ENCODE results near the gene KMT2C.

The KMT2C gene

DNA sequence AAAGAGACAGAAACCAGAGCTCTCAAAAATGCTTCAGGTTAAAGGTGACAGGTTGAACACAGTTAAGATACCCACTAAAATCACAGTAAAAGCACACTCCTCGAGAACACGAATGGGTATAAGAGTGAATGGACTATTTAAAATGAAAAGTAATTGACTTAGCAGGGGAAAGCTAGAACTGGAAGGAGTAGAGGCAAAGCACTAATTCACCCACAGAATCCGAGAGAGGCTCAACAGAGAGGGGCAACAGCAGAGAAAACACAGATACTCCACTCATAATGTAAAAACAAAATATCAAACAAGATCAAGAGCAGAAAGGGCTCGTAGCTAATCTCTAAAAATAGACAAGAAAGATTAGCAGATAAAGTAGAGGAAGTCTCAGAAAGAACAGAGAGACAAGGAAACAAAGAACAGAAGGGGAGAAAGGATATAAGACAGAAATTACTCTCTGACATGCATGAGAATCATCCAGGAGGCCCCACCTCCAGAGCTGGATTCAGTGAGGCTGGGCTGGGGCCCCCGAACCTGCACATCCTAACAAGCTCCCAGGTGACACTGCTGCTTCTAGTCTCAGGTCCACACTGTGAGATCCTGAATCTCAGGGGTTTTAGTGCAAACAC is 292.7 kb downstream of the KMT2C start:
- DNase-seq (ENCODE audit: low read depth, low spot score), result no peak

- DNase-seq (ENCODE audit: low read depth, low spot score), result no peak
Observed at GRCh38 chr7:152140560-152140959, 295.2 kb downstream of the KMT2C start.

DNA sequence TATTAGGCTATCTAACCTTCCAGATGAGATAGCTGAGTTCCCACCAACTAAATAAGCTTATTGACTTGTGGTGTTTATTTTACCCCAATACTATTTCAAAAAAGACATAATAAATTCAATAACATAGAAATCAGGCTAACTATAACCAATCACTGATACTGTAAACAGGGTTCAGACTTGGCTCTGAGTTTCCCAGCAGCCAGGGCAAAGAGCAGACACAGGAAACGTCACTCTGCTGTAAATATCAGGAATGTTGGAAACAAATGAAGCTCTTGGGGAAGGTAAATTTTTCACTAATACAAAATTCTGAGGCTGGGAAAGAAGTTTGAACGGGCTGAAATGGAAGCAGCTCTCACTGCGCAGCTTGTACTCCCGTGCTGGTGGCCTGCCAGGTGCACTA is 295.7 kb downstream of the KMT2C start:
- DNase-seq (ENCODE audit: low read depth, low spot score), result no peak

DNA sequence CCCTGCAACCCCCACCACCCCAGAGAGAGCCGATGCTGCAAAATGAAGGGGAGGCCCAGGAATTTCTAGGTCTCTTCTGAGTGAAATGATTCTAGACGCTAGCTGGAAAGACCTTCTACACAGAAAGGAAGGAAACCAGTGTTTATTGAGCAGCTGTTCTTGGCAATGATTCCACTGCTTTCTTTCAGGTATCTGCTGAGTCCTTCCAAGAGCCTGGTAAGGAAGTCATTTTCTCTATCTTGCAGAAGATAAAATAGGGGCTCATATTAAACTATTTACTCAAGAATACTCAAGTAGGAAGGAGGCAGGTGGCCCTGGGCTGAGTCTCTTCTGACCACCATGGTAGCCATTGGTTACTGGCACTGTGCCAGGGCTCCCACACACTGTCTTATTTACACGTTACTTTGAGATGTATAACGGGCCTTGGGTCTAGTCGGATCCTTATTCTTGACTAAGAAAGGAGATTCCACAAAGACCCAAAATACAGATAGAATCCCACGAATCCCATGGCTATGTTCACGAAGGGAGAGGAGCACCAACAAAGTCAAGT is 298.3 kb downstream of the KMT2C start:
- no peak for DNase-seq (ENCODE audit: low read depth, low spot score)

- no peak for DNase-seq (ENCODE audit: low read depth, low spot score)
Observed at GRCh38 chr7:152136686-152137085, 299.1 kb downstream of the KMT2C start.

- no peak for DNase-seq (ENCODE audit: low read depth, low spot score)
Observed at GRCh38 chr7:152133804-152134203, 302.0 kb downstream of the KMT2C start.

DNA sequence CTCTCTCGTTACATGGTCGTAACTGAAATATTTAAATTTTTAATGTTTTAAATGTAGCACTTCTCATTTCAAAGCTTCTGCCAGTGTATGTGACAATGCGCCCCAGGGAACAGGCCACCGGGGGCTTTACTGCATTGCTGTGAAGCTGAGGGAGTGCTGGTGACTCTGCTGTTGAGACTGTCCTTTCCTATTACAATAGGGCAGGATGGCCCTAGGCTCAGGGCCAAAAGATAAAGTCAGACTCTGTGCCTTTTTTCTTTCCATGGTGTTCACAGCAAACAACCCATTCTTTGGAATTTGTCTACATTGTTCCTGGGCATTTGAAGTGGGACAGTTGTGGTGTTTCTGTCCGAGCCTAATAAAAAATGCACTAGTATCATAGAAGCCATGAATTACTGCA is 303.0 kb downstream of the KMT2C start:
- no peak for DNase-seq (ENCODE audit: low read depth, low spot score)

DNA sequence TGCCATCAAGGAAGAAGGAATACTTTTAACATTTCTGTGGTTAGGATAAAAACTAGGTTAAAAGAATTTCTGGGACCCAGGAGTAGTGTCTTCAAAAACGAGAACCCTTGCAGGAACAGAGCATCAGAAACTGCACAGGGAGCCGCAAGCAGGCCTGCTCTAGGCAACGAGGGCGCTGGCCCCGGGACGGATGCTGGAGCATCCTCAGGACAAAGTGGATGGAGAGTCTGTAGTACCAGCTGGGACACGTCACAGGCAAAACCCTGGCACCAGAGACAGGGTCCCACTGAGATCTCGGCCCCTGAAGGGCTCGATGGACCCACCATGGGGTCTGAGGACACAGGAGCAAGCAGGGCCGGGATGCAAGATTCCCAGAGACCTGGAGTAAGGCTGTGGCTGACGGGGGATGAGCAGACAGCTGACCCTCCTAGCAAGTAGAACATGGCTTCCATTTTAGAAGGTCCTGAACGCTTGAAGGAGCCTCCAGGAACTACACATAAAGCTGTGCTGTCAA is 303.8 kb downstream of the KMT2C start:
- no peak for DNase-seq (ENCODE audit: low read depth, low spot score)

GRCh38 chr7:152130658-152131590 is 304.9 kb downstream of the KMT2C start:
- no peak for DNase-seq (ENCODE audit: low read depth, low spot score)

- no peak for DNase-seq (ENCODE audit: low read depth, low spot score)
Observed at GRCh38 chr7:152129682-152130081, 306.1 kb downstream of the KMT2C start.

GRCh38 chr7:152128741-152129461 is 306.9 kb downstream of the KMT2C start:
- no peak for DNase-seq (ENCODE audit: low read depth, low spot score)

GRCh38 chr7:152128252-152128651 is 307.6 kb downstream of the KMT2C start:
- no peak for DNase-seq (ENCODE audit: low read depth, low spot score)

DNA sequence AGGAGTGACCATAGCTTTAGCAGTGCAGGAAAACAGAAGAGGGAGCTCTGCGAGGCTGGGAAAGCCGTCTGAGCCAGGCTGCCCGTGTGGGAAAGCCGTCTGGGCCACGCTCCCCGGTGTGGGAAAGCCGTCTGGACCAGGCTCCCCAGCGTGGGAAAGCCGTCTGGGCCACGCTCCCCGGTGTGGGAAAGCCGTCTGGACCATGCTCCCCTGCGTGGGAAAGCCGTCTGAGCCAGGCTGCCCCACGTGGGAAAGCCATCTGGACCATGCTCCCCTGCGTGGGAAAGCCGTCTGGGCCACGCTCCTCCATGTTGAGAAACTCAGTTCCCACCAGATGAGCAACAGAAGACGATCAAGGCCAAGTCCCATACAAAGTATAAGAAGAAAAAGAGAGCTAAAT is 308.6 kb downstream of the KMT2C start:
- no peak for DNase-seq (ENCODE audit: low read depth, low spot score)

DNA sequence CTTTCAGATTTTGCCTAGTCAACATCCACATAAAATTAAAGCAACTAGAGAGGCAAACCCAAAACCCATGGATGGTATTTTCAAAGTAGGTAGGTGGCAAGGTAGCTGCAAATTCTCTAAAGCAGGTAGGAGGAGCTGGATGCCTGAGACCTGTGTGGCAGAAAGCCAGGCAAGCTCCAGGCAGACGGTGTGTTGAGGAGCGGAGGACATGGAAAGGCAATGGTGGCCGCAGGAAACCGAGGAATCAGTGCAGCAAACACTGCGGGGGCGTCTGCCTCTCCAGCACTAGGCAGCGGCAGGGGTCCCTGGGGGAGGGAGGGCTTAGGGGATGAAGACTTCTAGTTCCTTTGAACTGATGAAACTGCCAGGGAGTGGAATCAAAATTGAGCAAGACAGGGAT is 309.1 kb downstream of the KMT2C start:
- DNase-seq (ENCODE audit: low read depth, low spot score), result no peak

GRCh38 chr7:152122540-152122939 is 313.3 kb downstream of the KMT2C start:
- no peak for DNase-seq (ENCODE audit: low read depth, low spot score)

DNA sequence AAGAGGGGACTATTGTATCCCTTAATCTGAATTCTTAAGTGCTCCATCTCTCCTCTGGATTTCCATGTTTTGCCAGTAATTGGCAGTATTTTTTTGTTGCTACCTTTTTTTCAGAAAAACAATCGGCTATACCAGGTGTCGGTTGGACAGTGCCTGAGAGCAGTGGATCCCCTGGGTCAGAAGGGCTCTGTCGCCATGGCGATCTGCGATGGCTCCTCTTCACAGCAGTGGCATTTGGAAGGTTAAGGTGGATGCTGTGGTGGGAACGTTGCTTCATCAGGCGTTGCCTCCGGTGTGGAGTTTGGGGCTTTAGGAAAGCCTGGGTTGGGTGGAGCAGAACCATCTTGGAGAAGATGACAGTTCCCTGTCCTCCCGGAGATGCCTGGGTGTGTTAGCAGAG is 314.4 kb downstream of the KMT2C start:
- no peak for DNase-seq (ENCODE audit: low read depth, low spot score)

DNA sequence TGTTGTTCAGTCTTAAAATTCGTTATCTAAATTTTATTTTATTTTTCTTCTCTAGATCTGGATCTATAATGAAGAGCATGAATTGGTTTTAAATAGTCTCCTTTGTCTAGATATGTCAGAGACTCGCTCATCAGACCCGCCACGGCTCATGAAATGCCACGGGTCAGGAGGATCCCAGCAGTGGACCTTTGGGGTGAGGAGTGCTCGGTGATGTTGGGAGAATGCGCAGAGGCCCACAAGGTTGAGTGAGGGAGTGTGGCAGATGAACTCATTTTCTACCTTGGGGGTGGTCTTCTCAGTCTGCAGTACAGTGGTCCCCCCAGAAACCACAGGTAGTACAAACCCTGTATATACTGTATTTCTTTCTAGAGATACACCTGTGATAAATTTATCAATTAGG is 315.0 kb downstream of the KMT2C start:
- DNase-seq (ENCODE audit: low read depth, low spot score), result no peak

DNA sequence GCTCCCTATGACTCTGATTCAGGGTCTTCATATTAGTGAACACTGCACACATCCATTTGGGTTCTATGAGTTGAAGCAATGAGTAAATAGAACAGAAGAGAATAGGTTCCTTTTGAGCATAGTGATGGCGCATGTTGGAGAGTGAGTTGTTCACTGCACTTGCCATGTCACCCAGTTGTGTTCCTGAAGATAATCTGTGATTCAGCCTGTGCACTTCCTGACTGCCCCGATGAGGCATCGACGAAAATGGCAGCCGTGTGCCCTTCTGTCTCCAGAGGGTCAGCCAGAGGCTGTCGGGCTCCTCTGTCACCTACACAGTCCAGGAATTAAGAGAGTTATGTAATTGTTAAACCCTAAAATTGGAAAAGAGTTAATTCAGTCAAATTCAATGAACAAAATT is 315.6 kb downstream of the KMT2C start:
- no peak for DNase-seq (ENCODE audit: low read depth, low spot score)

- DNase-seq (ENCODE audit: low read depth, low spot score), result no peak
Observed at GRCh38 chr7:152117356-152117755, 318.4 kb downstream of the KMT2C start.

- no peak for DNase-seq (ENCODE audit: low read depth, low spot score)
Observed at GRCh38 chr7:152115021-152115718, 320.6 kb downstream of the KMT2C start.

GRCh38 chr7:152112829-152113228 is 323.0 kb downstream of the KMT2C start:
- DNase-seq (ENCODE audit: low read depth, low spot score), result no peak
